HCT116 (cell line): ENCODE results near the gene FIBP. TPM values are rescaled to one million over a fixed set of nuclear protein-coding genes. Genes with fewer than 3 reads are reported as not detected.

Experiments used
- ATAC-seq: fragments of 200-7000 bp; cut with Tn5 transposase; 2 replicates; pipeline ENCODE4 v1.9.1; 2020; ENCODE audit warnings: mild to moderate bottlenecking, moderate library complexity
- BruUV-seq: library from RNA; stranded (reverse); fragments of 400-500 nt; replicated peaks from 2 replicates; lab custom pipeline; 2021; lab: Mats Ljungman, UMichigan
- CTCF ChIA-PET: fragments of 300-600 bp; sonication (Branson Sonifier 250); formaldehyde crosslinking; loops from one replicate; lab custom pipeline; 2021; ENCODE audit warnings: antibody characterized with exemption; lab: Charles Lee
- POLR2A ChIA-PET: fragments of 300-600, 350-600 bp; sonication (Branson Sonifier 250); formaldehyde crosslinking; loops from one replicate; lab custom pipeline; 2021; ENCODE audit warnings: antibody characterized with exemption; lab: Charles Lee
- RAD21 ChIA-PET, 2 experiments: fragments of 300-600 bp; sonication (Branson Sonifier 250); formaldehyde crosslinking; loops; one replicate each; lab custom pipeline; 2023; ENCODE audit warnings: low total read pairs in 2 of 2; ENCODE audit not compliant: uncharacterized antibody in 2 of 2, unreplicated experiment in 2 of 2, low non-redundant PET in 1 of 2; lab: Charles Lee
- DNase-seq: peaks from one replicate; pipeline ENCODE4 v3.0.0-alpha.2; 2010; ENCODE audit warnings: low read depth, low spot score
- H2AFZ ChIP-seq: fragments of 200-600 bp; shearing (Covaris generic), sonication (generic); 2 replicates; pipeline ENCODE4 v1.6.1; 2017; ENCODE audit warnings: low read depth, mixed run types, mixed read lengths, antibody characterized with exemption, low read length; ENCODE audit not compliant: poor library complexity, severe bottlenecking
- H3K27ac ChIP-seq: 2 replicates; pipeline ENCODE4 v1.5.1; 2012; ENCODE audit warnings: low read depth, low read length
- H3K27me3 ChIP-seq: fragments of 200-600 bp; sonication (generic); 2 replicates; pipeline ENCODE4 v1.6.1; 2016; ENCODE audit warnings: mixed run types, low read length, mixed read lengths; ENCODE audit not compliant: insufficient read depth
- H3K36me3 ChIP-seq, 2 experiments: fragments of 200-500 bp in 1 of 2; fragments of 200-600 bp in 1 of 2; sonication (Bioruptor generic) in 1 of 2; sonication (generic) in 1 of 2; 2 replicates each; pipeline versions ENCODE4 v1.5.1 to v1.6.1; 2014 to 2016; ENCODE audit warnings: low read length in 2 of 2, inconsistent platforms in 1 of 2, mixed read lengths in 1 of 2, mixed run types in 1 of 2; ENCODE audit not compliant: insufficient read depth in 2 of 2, control insufficient read depth in 1 of 2
- H3K4me1 ChIP-seq, 2 experiments: fragments of 200-600 bp in 1 of 2; sonication (generic) in 1 of 2; 2 replicates each; pipeline versions ENCODE4 v1.5.1 to v1.6.1; 2012 to 2017; ENCODE audit warnings: low read length in 2 of 2, inconsistent platforms in 1 of 2, mild to moderate bottlenecking in 1 of 2, mixed read lengths in 1 of 2, mixed run types in 1 of 2, moderate library complexity in 1 of 2; ENCODE audit not compliant: insufficient read depth in 2 of 2, control insufficient read depth in 1 of 2
- H3K4me2 ChIP-seq: fragments of 200-600 bp; sonication (generic); 2 replicates; pipeline ENCODE4 v1.6.1; 2017; ENCODE audit warnings: mixed run types, low read length, mixed read lengths
- H3K4me3 ChIP-seq, 2 experiments: fragments of 200-600 bp in 1 of 2; sonication (generic) in 1 of 2; replicated peaks in 1 of 2; 2 replicates each; pipeline ENCODE4 v1.5.1; 2011 to 2016; ENCODE audit warnings: low read length in 2 of 2, control low read depth in 1 of 2, low read depth in 1 of 2, mild to moderate bottlenecking in 1 of 2, mixed read lengths in 1 of 2, mixed run types in 1 of 2
- H3K79me2 ChIP-seq: fragments of 200-600 bp; sonication (generic); 2 replicates; pipeline ENCODE4 v1.6.1; 2017; ENCODE audit warnings: mild to moderate bottlenecking, mixed run types, low read length, moderate library complexity, mixed read lengths; ENCODE audit not compliant: insufficient read depth
- H3K9ac ChIP-seq: fragments of 200-600 bp; sonication (generic); 2 replicates; pipeline ENCODE4 v1.6.1; 2016; ENCODE audit warnings: low read length, mixed read lengths
- H3K9me2 ChIP-seq: fragments of 200-600 bp; sonication (generic), shearing (Covaris generic); 2 replicates; pipeline ENCODE4 v1.6.1; 2017; ENCODE audit warnings: mixed run types, mild to moderate bottlenecking, moderate library complexity; ENCODE audit not compliant: insufficient read depth
- H3K9me3 ChIP-seq, 2 experiments: fragments of 200-500 bp in 1 of 2; fragments of 200-600 bp in 1 of 2; sonication (Bioruptor generic) in 1 of 2; sonication (generic) in 1 of 2; 2 replicates each; pipeline ENCODE4 v1.6.1; 2014 to 2017; ENCODE audit warnings: low read length in 2 of 2, mixed read lengths in 2 of 2, inconsistent platforms in 1 of 2, low read depth in 1 of 2, mild to moderate bottlenecking in 1 of 2, mixed run types in 1 of 2, moderate library complexity in 1 of 2; ENCODE audit not compliant: control insufficient read depth in 1 of 2, insufficient read depth in 1 of 2
- H4K20me1 ChIP-seq: fragments of 200-600 bp; sonication (generic), shearing (Covaris generic); 2 replicates; pipeline ENCODE4 v1.6.1; 2017; ENCODE audit warnings: mixed run types, mild to moderate bottlenecking, moderate library complexity; ENCODE audit not compliant: insufficient read depth
- ATF3 ChIP-seq: IDR thresholded peaks from 2 replicates; pipeline ENCODE4 v1.6.1; 2012
- CBX3 ChIP-seq: IDR thresholded peaks from 2 replicates; pipeline ENCODE4 v1.6.1; 2012; ENCODE audit warnings: low read depth
- ELF1 ChIP-seq: IDR thresholded peaks from 2 replicates; pipeline ENCODE4 v1.6.1; 2012; ENCODE audit warnings: low read depth, borderline replicate concordance
- EZH2 ChIP-seq: fragments of 200-600 bp; sonication (generic); IDR thresholded peaks from 2 replicates; pipeline ENCODE4 v1.6.1; 2017; ENCODE audit warnings: antibody characterized with exemption, mixed run types
- FOSL1 ChIP-seq: IDR thresholded peaks from 2 replicates; pipeline ENCODE4 v1.6.1; 2012; ENCODE audit warnings: low read depth
- MAX ChIP-seq: IDR thresholded peaks from 2 replicates; pipeline ENCODE4 v1.6.1; 2012
- POLR2A ChIP-seq: IDR thresholded peaks from 2 replicates; pipeline ENCODE4 v1.7.0; 2011; ENCODE audit warnings: borderline replicate concordance; ENCODE audit not compliant: insufficient read depth, insufficient read length; ENCODE audit errors: extremely low read depth
- RAD21 ChIP-seq: IDR thresholded peaks from 2 replicates; pipeline ENCODE4 v1.6.1; 2012; ENCODE audit warnings: low read depth, mild to moderate bottlenecking
- SIN3A ChIP-seq: IDR thresholded peaks from 2 replicates; pipeline ENCODE4 v1.6.1; 2012; ENCODE audit warnings: low read depth
- SP1 ChIP-seq: IDR thresholded peaks from 2 replicates; pipeline ENCODE4 v1.6.1; 2012; ENCODE audit warnings: low read depth
- SRF ChIP-seq: IDR thresholded peaks from 2 replicates; pipeline ENCODE4 v1.6.1; 2012; ENCODE audit warnings: low read depth
- TCF7L2 ChIP-seq: IDR thresholded peaks from 2 replicates; pipeline ENCODE4 v1.7.0; 2011; ENCODE audit warnings: borderline replicate concordance, inconsistent platforms; ENCODE audit not compliant: insufficient read depth, insufficient read length; ENCODE audit errors: extremely low read depth
- ZFX ChIP-seq: fragments of 450-650 bp; IDR thresholded peaks from 2 replicates; pipeline ENCODE4 v1.6.1; 2017
- ZNF274 ChIP-seq: fragments of 200-500 bp; sonication (Bioruptor generic); IDR thresholded peaks from 2 replicates; pipeline ENCODE4 v1.6.1; 2014; ENCODE audit warnings: mild to moderate bottlenecking, low read depth, low read length, inconsistent platforms
- intact Hi-C: fragments of 100-400 bp; cut with micrococcal nuclease; formaldehyde crosslinking; loops from 2 replicates; pipeline ENCODE4 v1.10.0; 2022
- total RNA-seq: library from RNA; stranded (reverse); gene quantifications from one replicate; pipeline ENCODE4 v1.2.1, GENCODE V29; 2021; ENCODE audit not compliant: unreplicated experiment
- TF ChIP-seq, protein P1 (sequence below): IDR thresholded peaks from 2 replicates; pipeline ENCODE4 v1.6.1; 2011; ENCODE audit warnings: mild to moderate bottlenecking, low read length, moderate library complexity; ENCODE audit not compliant: insufficient replicate concordance; ENCODE audit errors: extremely low read depth
- TF ChIP-seq, protein P2 (sequence below): IDR thresholded peaks from 2 replicates; pipeline ENCODE4 v1.6.1; 2012; ENCODE audit warnings: low read depth
- TF ChIP-seq, protein P3 (sequence below), 3 experiments: fragments of 200-600 bp in 1 of 3; sonication (generic) in 1 of 3; IDR thresholded peaks in 2 of 3; conservative IDR thresholded peaks in 1 of 3; 2 replicates each; pipeline ENCODE4 v1.5.1; 2012 to 2017; ENCODE audit warnings: low read depth in 2 of 3, low read length in 2 of 3, antibody characterized with exemption in 1 of 3, borderline replicate concordance in 1 of 3, control low read depth in 1 of 3, mild to moderate bottlenecking in 1 of 3, mixed read lengths in 1 of 3, mixed run types in 1 of 3, moderate library complexity in 1 of 3; ENCODE audit not compliant: insufficient read depth in 1 of 3

The FIBP gene
- total RNA-seq, 1 experiment from 2014 or later = 96.0 TPM

GRCh38 chr11:65885231-65885630 lies 3.0 kb downstream of the FIBP start:
- no peaks in the 10 kb centered on the region for H3K9me2 ChIP-seq
- H3K9ac ChIP-seq = no peak overlapping the region
- no peak overlapping the region for H3K4me3 ChIP-seq
- no peak overlapping the region for H3K27ac ChIP-seq
- H3K36me3 ChIP-seq = peaks cover 14 to 50% of the 10 kb centered on the region in 2 experiments
- intact Hi-C loops = no loop called here
- H3K79me2 ChIP-seq = peaks cover 39% of the 10 kb centered on the region
- DNase-seq = no peak
- no peaks in the 10 kb centered on the region for H4K20me1 ChIP-seq
- H2AFZ ChIP-seq = no peak overlapping the region
- no peak overlapping the region for H3K4me2 ChIP-seq
- CTCF ChIA-PET = interaction anchor here (1.0 to 3.1 kb wide), 25 partner anchors 11 to 270 kb away, joined by 3 to 38 read pairs (median 5); partner anchors contain the start of genes AP5B1, FOSL1, KAT5 and MUS81
- ATAC-seq = no peak
- POLR2A ChIA-PET = interaction anchor here (0.8 to 1.6 kb wide), 8 partner anchors 8 to 174 kb away, joined by 3 to 9 read pairs (median 4); partner anchors contain the start of genes CFL1 and KAT5
- RAD21 ChIA-PET = interaction anchor here in 1 of 2 experiments (0.6 to 1.3 kb wide), 3 partner anchors 58 to 137 kb away, joined by 3 to 4 read pairs (median 3); no protein-coding TSS in a partner anchor
- no TSS peak for BruUV-seq
- TF ChIP-seq SP1 = no peak
- no peak for TF ChIP-seq RAD21
- TF ChIP-seq EZH2 = no peak
- TF ChIP-seq ZFX = no peak
- TF ChIP-seq POLR2A = no peak
- TF ChIP-seq FOSL1 = no peak
- TF ChIP-seq, protein P1, sequence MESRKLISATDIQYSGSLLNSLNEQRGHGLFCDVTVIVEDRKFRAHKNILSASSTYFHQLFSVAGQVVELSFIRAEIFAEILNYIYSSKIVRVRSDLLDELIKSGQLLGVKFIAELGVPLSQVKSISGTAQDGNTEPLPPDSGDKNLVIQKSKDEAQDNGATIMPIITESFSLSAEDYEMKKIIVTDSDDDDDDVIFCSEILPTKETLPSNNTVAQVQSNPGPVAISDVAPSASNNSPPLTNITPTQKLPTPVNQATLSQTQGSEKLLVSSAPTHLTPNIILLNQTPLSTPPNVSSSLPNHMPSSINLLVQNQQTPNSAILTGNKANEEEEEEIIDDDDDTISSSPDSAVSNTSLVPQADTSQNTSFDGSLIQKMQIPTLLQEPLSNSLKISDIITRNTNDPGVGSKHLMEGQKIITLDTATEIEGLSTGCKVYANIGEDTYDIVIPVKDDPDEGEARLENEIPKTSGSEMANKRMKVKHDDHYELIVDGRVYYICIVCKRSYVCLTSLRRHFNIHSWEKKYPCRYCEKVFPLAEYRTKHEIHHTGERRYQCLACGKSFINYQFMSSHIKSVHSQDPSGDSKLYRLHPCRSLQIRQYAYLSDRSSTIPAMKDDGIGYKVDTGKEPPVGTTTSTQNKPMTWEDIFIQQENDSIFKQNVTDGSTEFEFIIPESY = no peak
- no peak for TF ChIP-seq TCF7L2
- no peak for TF ChIP-seq ZNF274
- TF ChIP-seq ELF1 = no peak
- TF ChIP-seq CBX3 = no peak
- no peak for TF ChIP-seq ATF3
- no peak for TF ChIP-seq SIN3A
- TF ChIP-seq, protein P2, sequence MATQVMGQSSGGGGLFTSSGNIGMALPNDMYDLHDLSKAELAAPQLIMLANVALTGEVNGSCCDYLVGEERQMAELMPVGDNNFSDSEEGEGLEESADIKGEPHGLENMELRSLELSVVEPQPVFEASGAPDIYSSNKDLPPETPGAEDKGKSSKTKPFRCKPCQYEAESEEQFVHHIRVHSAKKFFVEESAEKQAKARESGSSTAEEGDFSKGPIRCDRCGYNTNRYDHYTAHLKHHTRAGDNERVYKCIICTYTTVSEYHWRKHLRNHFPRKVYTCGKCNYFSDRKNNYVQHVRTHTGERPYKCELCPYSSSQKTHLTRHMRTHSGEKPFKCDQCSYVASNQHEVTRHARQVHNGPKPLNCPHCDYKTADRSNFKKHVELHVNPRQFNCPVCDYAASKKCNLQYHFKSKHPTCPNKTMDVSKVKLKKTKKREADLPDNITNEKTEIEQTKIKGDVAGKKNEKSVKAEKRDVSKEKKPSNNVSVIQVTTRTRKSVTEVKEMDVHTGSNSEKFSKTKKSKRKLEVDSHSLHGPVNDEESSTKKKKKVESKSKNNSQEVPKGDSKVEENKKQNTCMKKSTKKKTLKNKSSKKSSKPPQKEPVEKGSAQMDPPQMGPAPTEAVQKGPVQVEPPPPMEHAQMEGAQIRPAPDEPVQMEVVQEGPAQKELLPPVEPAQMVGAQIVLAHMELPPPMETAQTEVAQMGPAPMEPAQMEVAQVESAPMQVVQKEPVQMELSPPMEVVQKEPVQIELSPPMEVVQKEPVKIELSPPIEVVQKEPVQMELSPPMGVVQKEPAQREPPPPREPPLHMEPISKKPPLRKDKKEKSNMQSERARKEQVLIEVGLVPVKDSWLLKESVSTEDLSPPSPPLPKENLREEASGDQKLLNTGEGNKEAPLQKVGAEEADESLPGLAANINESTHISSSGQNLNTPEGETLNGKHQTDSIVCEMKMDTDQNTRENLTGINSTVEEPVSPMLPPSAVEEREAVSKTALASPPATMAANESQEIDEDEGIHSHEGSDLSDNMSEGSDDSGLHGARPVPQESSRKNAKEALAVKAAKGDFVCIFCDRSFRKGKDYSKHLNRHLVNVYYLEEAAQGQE = no peak
- TF ChIP-seq, protein P3, sequence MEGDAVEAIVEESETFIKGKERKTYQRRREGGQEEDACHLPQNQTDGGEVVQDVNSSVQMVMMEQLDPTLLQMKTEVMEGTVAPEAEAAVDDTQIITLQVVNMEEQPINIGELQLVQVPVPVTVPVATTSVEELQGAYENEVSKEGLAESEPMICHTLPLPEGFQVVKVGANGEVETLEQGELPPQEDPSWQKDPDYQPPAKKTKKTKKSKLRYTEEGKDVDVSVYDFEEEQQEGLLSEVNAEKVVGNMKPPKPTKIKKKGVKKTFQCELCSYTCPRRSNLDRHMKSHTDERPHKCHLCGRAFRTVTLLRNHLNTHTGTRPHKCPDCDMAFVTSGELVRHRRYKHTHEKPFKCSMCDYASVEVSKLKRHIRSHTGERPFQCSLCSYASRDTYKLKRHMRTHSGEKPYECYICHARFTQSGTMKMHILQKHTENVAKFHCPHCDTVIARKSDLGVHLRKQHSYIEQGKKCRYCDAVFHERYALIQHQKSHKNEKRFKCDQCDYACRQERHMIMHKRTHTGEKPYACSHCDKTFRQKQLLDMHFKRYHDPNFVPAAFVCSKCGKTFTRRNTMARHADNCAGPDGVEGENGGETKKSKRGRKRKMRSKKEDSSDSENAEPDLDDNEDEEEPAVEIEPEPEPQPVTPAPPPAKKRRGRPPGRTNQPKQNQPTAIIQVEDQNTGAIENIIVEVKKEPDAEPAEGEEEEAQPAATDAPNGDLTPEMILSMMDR (IDR thresholded peaks at IDR 0.05 in 2 of 3, conservative IDR thresholded peaks at IDR 0.05 in 1 of 3; ENCODE audit: borderline replicate concordance in 1 of 3, insufficient read depth in 1 of 3, low read depth in 2 of 3, low read length in 2 of 3) = no peak
- TF ChIP-seq SRF = no peak
- no peak for TF ChIP-seq MAX
- peaks cover 15 to 43% of the 10 kb centered on the region in 2 experiments for H3K4me1 ChIP-seq
- no peaks in the 10 kb centered on the region for H3K9me3 ChIP-seq
- H3K27me3 ChIP-seq = no peaks in the 10 kb centered on the region
